HG03442 (cell line): Measurements from ENCODE around the gene MSANTD1.
"Not testable (repeated sequence)": the region's sequence is repeated elsewhere in the genome, so short reads cannot be mapped to it uniquely, and the experiment has no call there.

Experiments
- ATAC-seq: cut with Tn5 transposase; IDR thresholded peaks from one replicate; pipeline ENCODE4 v1.9.1; 2021; ENCODE audit warnings: mild to moderate bottlenecking, moderate library complexity; ENCODE audit not compliant: unreplicated experiment

The MSANTD1 gene

DNA sequence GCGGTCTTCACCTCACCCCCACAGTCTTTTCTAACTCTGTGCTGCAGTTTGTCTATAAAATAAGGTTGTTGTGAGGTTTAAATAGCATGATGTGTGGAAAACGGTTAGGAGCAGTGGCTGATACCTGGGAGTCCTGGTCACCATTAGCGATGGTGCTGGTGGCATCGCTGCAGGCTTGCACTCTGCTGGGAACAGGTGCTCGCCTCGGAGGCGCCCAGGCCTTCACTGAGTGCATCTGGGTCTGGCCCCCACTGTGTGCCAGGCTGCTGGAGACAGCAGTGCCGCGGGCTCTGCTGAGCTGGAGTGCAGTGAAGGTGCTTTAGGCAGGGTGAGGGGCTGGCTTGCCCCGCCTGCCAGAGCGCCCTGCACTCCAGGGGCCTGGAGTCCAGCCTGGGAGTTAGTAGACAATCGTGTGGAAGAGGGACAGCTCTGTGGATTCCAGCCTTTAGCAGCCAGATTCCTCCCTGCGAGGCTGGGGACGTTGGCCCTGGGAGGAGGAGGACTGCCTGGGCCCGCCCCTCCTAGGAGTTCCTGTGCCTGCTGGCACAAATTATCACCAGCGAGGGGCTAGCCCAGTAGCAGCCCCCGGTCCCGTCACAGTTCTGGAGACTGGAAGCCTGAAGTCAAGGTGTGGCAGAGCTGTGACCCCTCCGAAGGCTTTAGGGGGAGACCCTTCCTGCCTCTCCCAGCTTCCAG is 51.2 kb downstream of the MSANTD1 start:
- ATAC-seq = no peak

GRCh38 chr4:3300882-3301281 is 51.9 kb downstream of the MSANTD1 start:
- not testable (repeated sequence) for ATAC-seq

DNA sequence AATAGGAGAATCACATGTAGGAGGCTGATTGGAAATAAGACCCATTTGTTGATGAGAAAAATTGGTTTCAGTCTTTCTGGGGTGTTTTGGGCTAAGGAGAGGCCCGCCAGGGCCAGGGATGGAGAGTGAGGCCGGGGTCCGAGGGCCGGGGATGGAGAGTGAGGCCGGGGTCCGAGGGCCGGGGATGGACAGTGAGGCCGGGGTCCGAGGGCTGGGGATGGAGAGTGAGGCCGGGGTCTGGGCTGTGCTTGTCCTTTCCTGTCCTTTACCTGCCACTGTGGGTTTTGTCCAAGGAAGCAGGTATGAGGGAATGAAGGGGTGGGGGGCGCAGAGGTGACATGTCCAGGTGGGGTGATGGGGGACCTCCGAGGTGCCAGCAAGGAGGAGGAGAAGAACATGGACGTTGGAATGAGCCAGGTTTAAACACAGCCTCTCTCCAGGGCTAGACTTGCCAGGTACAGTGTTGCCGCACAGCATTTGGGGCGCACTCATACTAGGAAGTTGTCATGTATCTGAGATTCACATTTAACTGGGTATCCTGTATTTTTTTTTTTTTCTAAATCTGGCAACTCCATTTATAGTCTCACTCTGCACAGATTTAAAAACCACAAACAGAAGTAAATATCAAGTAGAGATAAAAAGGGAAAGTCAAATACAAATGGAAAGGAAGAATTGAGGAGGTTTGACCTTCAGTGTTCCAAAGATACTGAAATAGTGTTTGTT is 52.7 kb downstream of the MSANTD1 start:
- ATAC-seq = no peak

DNA sequence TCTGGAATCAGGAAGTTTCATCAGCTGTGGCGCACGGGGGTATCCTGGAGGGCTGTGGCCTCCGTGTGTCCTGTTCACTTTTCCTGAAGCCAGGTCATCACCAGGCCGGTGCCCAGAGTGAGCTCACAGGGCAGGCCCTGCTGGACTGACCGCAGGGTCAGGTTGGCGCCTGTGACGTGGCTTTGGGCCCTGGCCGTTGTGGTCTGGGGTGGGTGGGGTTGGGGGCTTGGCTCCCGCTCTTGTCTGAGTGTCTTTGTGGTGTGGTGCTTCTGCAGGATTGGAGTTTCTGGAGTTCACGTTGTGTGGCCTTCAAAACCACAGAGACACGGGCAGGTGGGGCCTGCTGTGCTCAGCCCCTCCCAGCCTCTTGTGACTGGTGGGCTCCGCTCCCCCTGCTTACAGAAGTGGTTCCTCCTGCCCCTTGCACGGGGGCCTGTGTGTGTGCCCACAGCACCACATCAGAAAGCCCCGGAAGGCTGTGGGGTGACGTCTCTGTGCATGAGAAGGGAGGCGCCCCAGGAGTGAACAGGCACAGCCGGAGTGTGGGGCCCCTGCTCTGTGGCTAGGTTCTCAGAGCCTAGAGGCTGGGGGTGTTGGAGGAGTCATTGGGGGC is 53.3 kb downstream of the MSANTD1 start:
- ATAC-seq = no peak

GRCh38 chr4:3302786-3303564 is 54.0 kb downstream of the MSANTD1 start:
- no peak for ATAC-seq

- no peak for ATAC-seq
Observed at GRCh38 chr4:3303565-3303824, 54.5 kb downstream of the MSANTD1 start.

- no peak for ATAC-seq
Observed at GRCh38 chr4:3303923-3304710, 55.2 kb downstream of the MSANTD1 start.

DNA sequence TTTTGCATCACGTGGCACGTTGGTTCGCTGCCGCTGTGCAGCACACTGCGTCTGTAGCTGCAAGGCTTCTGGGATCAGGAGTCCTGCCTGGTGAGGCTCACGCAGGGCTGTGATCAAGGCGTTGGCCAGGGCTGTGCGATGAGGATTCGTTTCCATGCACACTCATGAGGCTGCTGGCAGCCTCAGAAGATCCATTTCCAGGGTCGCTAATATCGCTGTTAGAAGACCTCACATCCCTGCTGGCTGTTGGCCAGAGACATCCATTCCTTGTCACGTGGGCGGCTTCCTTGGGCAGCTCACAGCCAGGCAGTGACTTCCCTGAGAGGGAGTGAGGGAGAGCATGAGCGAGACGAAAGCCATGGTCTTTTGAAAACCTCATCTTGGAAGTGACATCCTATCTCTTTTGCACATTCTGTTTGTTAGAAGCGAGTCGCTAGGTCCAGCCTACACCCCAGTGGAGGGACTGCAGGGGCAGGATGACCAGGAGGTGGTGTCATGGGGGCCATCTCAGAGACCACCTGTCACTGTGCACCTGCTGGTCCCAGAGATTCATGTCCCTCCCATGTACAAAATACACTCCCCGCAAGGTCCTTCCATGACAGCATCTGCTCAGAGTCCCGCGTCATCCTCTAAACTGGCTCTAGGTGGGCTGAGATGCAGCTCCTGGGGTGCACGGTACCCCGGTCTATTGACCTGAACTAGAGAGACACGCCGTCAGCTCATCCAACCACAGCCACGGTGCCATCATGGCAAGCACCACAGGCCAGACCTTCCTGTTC is 56.1 kb downstream of the MSANTD1 start:
- ATAC-seq = no peak

GRCh38 chr4:3305610-3306371 is 56.8 kb downstream of the MSANTD1 start:
- ATAC-seq = no peak
